Cardiac muscle cell (in vitro differentiated cells and primary cell): ENCODE measurements around the gene EHD4. TPM values are rescaled to one million over a fixed set of nuclear protein-coding genes. Genes with fewer than 3 reads are reported as not detected.

ENCODE experiments used
- DNase-seq, 2 donors: peaks; one replicate each; pipeline versions ENCODE4 v3.0.0 to v3.0.0-alpha.2; 2010 to 2017; ENCODE audit warnings: low read depth in 1 of 2, low spot score in 1 of 2
- H3K27ac ChIP-seq: fragments of 200-600 bp; sonication (generic); 2 replicates; pipeline ENCODE4 v1.5.1; 2016
- H3K27me3 ChIP-seq: fragments of 200-600 bp; sonication (generic); 2 replicates; pipeline ENCODE4 v1.6.0; 2016; ENCODE audit warnings: control low read depth
- H3K36me3 ChIP-seq: fragments of 200-600 bp; sonication (generic); 2 replicates; pipeline ENCODE4 v1.5.1; 2016; ENCODE audit warnings: control low read depth
- H3K4me1 ChIP-seq: fragments of 200-600 bp; sonication (generic); 2 replicates; pipeline ENCODE4 v1.8.1; 2017; ENCODE audit warnings: low read depth, mild to moderate bottlenecking, mixed run types
- H3K4me3 ChIP-seq: fragments of 200-600 bp; sonication (generic); 2 replicates; pipeline ENCODE4 v1.5.1; 2016; ENCODE audit warnings: mild to moderate bottlenecking
- H3K9me3 ChIP-seq: fragments of 200-600 bp; sonication (generic); 2 replicates; pipeline ENCODE4 v1.5.1; 2017; ENCODE audit warnings: low read depth, mild to moderate bottlenecking, control low read depth
- polyA plus RNA-seq: library from polyadenylated mRNA; unstranded; fragments of >200 nt; fragmentation: Nextera tagmentation; extraction: Ambion mirVana; gene quantifications from 2 replicates; pipeline ENCODE4 v1.2.1, GENCODE V29; 2016
- total RNA-seq: library from RNA; depleted of rRNA; stranded (reverse); fragments of >200 nt; gene quantifications from 2 replicates; pipeline ENCODE4 v1.2.3, GENCODE V29; 2016
- TF ChIP-seq, protein P1 (sequence below): IDR thresholded peaks from 2 replicates; pipeline ENCODE4 v1.5.1; 2012; ENCODE audit warnings: low read depth, mild to moderate bottlenecking, low read length

The EHD4 gene
- total and polyA plus RNA-seq, 2 experiments from 2014 or later: 47.4 to 56.4 TPM

DNA sequence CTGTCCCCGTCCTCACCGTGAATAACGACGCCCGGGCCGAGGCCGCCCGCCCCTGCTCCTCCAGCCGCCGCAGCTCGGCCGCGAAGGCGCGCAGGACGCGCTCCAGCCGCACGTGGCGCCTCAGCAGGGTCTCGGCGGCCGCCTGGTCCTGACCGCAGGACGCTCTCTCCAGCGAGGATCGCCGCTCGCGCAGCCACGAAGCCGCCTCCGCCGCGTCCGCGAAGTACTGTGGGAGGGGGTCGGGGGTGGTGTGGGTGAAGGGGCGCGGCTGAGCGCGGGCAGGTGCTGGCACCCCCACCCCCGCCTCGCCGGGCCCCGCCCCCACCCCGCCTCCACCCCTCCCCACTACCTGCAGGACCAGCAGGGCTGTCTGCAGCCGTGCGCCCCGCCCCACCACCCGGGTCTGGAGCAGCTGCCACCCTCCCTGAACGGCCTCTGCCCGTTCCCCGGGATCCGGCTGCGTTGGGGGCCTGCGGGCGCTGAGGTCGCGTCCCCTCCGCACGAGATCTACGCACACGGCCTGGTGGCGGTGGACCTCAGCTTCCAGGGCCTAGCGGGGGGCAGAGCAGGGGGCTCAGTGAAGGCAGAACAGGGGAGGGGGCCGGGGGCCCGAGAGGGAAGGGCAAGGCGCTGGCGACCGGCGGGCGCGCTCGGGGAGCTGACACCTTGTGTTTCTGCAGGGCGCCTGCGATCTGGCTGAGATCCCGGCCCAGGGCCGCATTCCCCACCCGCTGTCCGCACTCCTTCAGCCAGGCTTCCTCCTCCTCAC lies 90.3 kb downstream of the EHD4 start:
- peak; percentile 50 to 60 for DNase-seq
- Histone ChIP-seq H3K4me1 (peaks cover 11% of the 10 kb centered on the region), H3K36me3 (no peaks in the 10 kb centered on the region), H3K4me3 (no peak overlapping the region), H3K27me3 (peaks cover 39% of the 10 kb centered on the region), H3K9me3 (no peaks in the 10 kb centered on the region), H3K27ac (no peak overlapping the region)
- TF ChIP-seq, protein P1, sequence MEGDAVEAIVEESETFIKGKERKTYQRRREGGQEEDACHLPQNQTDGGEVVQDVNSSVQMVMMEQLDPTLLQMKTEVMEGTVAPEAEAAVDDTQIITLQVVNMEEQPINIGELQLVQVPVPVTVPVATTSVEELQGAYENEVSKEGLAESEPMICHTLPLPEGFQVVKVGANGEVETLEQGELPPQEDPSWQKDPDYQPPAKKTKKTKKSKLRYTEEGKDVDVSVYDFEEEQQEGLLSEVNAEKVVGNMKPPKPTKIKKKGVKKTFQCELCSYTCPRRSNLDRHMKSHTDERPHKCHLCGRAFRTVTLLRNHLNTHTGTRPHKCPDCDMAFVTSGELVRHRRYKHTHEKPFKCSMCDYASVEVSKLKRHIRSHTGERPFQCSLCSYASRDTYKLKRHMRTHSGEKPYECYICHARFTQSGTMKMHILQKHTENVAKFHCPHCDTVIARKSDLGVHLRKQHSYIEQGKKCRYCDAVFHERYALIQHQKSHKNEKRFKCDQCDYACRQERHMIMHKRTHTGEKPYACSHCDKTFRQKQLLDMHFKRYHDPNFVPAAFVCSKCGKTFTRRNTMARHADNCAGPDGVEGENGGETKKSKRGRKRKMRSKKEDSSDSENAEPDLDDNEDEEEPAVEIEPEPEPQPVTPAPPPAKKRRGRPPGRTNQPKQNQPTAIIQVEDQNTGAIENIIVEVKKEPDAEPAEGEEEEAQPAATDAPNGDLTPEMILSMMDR: no peak

DNA sequence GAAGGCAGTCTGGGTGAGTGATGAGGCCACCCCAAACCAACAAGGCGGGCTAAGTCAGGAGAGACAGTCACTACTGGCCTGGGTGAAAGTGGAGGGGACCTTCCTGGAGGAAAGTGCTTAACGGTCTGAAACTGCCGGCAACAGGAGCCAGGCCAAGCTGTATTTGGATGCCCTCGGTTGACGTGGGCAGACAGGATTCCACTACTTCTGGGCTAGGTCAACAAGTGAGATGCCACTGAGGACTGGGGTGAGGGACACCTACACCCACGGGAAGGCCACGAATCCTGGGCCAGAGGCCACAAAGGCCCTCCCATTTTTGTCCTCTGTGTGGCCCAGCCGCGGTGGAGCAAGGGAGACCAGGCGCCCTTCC lies 90.8 kb downstream of the EHD4 start:
- no peaks in the 10 kb centered on the region for H3K36me3 ChIP-seq
- peak in 1 of 2 donors; percentile 6 for DNase-seq
- no peak overlapping the region for H3K4me3 ChIP-seq
- H3K27me3 ChIP-seq: peaks cover 39% of the 10 kb centered on the region
- H3K9me3 ChIP-seq: no peaks in the 10 kb centered on the region
- TF ChIP-seq, protein P1: no peak
- peaks cover 17% of the 10 kb centered on the region for H3K4me1 ChIP-seq
- no peak overlapping the region for H3K27ac ChIP-seq

DNA sequence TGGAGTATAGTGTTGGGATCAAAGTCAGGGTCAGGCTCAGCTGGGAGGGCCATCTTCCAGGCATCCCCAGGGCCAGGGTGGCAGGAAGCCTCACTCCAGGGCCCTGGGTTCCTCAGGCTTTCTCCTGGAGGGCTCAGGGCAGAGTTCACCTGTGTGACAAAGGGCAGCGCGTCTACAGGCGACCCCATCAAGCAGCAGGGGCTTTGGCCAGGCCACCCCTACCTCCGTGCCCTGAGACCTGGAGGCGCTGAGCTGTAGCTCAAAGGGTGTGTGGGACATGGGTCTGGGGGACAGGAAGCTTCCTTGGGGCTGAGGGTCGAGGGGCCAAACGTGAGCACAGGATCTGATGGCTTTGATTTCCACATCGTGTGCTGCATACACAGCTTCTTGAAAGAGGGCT lies 91.3 kb downstream of the EHD4 start:
- peaks cover 20% of the 10 kb centered on the region for H3K4me1 ChIP-seq
- no peak overlapping the region for H3K4me3 ChIP-seq
- TF ChIP-seq, protein P1: no peak
- no peaks in the 10 kb centered on the region for H3K9me3 ChIP-seq
- DNase-seq: no peak
- no peaks in the 10 kb centered on the region for H3K36me3 ChIP-seq
- peaks cover 39% of the 10 kb centered on the region for H3K27me3 ChIP-seq
- no peak overlapping the region for H3K27ac ChIP-seq

DNA sequence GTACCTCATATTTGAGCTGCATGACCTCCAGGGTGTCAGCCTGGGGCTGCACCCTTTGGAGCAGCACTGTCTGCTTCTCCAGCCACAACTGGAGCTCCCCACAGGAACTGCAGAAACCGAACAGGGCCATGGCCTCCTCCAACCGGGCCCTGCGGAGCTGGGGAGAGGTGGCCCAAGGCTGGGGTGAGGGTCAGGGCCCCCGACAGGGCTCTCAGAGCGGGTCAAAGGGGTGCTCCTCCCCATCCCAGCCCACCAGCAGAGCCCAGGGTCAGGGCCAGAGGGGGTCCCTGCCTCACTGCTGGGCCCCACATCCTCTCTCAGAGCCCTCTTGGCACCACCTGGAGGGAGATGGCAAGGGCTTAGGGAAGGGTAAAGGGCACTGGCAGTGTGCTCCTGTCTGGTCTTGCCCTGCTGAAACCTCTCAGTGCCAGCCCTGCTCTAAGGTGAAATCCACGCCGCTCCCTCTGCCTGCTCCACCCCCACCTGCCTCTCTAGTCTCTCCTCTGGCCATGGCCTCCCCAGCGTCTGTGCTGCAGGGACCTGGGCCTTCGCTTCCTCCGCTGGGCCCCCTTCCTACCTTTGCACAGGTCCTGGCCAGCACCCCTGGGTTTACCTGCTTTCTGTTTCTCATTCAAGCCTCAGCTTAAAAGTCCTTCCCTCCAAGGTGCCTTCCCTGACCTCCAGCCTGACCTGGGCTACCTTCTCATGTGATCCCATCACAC lies 92.0 kb downstream of the EHD4 start:
- DNase-seq: no peak
- Histone ChIP-seq H3K36me3 (no peaks in the 10 kb centered on the region), H3K4me1 (peaks cover 20% of the 10 kb centered on the region), H3K9me3 (no peaks in the 10 kb centered on the region), H3K27me3 (peaks cover 39% of the 10 kb centered on the region), H3K4me3 (no peak overlapping the region), H3K27ac (no peak overlapping the region)
- TF ChIP-seq, protein P1: no peak

DNA sequence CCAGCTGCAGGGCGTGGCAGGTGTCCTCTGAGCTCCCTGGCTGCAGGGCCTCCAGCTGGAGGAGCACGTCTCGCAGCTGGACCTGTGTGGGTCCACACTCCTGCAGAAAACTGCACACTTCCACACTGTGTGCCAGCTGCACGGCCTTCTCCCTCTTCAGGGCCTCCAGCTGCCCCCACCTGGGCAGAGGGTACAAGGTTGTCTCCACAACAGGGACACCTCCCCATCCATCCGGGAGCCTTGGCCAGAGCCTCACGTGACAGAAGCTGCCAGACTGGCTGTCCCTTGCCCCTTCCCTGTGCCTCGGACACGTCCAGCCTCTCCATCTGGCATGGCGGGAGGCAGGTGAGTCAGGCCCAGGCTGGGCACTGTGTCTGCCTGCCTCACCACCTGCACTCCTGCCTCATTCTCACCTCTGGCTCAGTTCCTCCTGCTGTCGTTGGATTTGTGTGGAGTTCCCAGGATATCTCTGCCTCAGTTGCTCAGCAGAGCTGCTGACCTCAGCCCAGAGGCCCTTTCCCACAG lies 93.0 kb downstream of the EHD4 start:
- H3K27ac ChIP-seq: no peak overlapping the region
- DNase-seq: no peak
- no peak overlapping the region for H3K4me3 ChIP-seq
- no peaks in the 10 kb centered on the region for H3K9me3 ChIP-seq
- TF ChIP-seq, protein P1: no peak
- peaks cover 20% of the 10 kb centered on the region for H3K4me1 ChIP-seq
- peaks cover 39% of the 10 kb centered on the region for H3K27me3 ChIP-seq
- no peaks in the 10 kb centered on the region for H3K36me3 ChIP-seq
